Right renal pelvis (tissue), 4 donors: ENCODE measurements around the gene IL24. TPM values are rescaled to one million over a fixed set of nuclear protein-coding genes. Genes with fewer than 3 reads are reported as not detected.
"Not testable (repeated sequence)": the region's sequence is repeated elsewhere in the genome, so short reads cannot be mapped to it uniquely, and the experiment has no call there.

Experiments
- DNase-seq, 4 donors: peaks; one replicate each; pipeline ENCODE4 v3.0.0-alpha.2; 2013; ENCODE audit warnings: low read depth in 4 of 4, low spot score in 3 of 4, missing footprints in 1 of 4
- polyA plus RNA-seq, 4 donors: library from polyadenylated mRNA; unstranded; fragments of 120-200 nt; gene quantifications; one replicate each; pipeline ENCODE4 v1.2.1, GENCODE V29; 2013; ENCODE audit not compliant: insufficient read length in 4 of 4

The IL24 gene
- polyA plus RNA-seq, 4 donors = 0.25 to 0.42 (median 0.38) TPM

DNA sequence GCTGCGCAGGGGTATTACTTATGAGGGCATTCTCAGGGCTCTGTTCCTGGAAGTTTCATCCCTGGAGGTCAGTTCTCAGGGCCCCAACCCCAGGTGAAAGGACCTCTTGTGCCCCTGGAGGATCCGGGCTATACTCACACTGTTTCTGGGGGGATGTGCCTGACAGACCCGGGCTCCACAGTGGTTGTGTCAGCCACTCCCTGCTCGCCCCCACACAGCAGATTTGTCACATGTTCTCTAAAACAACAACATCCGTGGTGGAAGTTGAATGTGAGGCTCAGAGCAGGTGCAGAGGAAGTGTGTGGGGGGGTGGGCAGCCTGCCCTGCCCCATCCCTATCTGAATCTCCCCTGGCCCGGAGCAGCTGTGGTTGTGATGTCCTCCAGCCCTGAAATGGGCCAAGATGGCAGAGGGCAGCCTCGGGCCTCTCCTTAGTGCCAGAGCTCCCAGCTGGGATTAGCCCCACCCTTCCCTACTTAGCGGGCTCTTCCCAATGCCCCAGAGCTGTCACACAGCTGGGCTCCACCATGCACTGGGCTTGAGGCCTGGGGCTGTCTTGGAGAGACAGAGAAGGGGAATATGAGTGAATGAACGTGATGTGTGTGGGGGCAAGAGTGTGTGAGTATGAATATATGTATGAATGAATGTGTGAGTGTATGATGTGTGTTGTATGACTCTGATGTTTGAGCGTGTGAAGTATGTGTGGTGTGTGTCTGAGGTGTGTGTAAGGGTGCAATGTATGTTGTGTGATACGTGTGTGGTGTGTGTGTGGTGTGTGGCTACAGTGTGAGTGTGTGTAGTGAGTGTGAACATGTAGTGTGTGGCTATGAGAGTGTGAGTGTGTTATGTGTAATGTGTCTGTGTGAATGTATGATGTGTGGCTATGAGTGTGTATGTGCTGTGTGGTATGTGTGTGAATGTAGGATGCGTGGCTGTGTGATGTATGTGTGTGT lies 26.0 kb downstream of the IL24 start:
- DNase-seq = no peak

- DNase-seq = not testable (repeated sequence)
These were observed 26.8 kb downstream of the IL24 start for GRCh38 chr1:206923961-206924557.

DNA sequence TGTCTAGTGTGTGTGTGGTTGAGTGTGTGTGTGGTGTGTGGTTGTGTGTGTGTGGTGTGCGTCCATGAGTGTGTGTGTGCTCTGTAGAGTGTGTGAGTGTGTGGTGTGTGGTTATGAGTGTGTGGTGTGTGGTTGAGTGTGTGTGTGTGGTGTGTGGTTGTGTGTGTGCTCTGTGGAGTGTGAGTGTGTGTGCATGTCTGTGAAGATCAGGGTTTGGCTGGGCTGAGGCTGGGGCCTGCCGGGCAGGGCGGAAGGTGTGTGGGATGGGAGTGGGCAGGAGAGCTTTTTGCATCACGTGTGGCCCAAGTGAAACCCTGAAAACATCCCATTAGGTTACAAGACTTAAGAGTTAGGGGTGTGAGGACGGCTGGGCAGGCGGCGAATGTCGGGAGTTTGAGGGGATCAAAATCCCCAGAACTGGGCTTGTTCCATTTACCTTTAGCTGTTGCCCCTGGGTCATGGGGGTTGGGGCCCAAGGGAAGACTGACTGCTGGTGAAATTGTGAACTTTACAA lies 27.4 kb downstream of the IL24 start:
- DNase-seq = no peak

DNA sequence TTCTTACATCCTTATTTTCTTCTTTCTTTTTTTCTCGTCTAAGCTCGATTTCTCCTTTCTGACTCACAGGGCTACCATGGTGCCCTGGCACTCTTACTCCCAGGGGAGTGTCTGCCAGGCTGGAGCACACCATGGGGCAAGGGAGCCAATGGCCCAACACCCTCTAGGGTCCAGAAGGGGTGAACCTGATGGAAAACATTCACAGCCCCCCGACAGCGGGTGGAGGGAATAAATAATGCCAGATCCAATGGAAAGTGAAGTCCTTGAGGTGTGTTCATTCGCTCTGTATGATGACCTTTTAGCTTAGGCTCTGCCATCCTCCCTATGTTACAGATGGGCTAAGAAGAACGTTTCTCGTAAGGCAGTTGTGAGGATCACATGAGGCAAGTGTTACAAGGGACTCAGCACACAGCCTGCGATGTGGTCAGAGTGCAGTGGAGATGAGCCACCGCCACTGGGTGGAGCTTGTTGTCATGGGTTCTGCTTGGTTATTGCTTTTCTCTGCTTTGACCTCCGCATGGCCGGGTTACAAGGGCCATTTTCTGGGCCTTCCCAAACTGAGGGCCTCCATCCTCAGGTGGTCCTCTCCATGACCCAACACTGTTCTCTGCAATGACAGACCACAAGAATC lies 28.0 kb downstream of the IL24 start:
- no peak for DNase-seq

DNA sequence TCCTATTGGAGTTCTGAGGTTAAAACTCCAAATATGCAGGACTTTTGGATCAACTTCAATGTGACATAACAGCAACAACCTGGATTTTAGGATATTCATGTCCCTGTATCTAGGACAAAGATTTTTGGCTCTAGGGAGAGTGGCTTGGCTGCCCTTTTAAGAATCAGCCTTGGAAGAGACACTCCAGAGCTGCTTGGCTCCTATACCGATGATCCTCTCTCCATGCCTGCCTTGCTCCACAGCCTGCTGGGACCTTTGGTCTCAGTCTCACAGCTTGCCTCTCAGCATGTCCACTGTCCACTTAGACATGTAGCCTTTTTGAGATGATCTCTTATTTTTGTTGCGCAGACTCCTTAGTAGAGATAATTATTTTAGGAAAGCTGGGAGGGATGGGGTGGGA lies 29.0 kb downstream of the IL24 start:
- no peak for DNase-seq

DNA sequence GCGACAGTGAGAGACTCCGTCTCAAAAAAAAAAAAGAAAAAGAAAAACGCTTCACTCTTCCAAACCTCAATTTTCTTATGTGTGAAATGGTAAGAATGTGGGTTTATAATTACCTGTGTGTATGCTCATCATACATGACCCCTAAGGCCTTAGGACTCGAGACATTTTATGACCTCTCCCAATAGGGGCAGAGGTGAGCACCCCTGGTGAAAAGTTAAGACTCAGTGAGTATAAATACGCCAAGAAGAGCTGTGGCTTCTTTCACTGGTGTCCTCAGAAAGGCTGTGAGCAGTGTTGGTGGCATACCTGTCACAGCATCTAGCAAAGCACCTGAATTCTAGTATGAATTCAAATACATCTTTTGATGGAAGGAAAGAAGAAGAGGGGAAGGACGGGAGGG lies 32.3 kb downstream of the IL24 start:
- no peak for DNase-seq

GRCh38 chr1:206930210-206930798 lies 33.1 kb downstream of the IL24 start:
- no peak for DNase-seq

GRCh38 chr1:206931709-206932108 lies 34.5 kb downstream of the IL24 start:
- no peak for DNase-seq

DNA sequence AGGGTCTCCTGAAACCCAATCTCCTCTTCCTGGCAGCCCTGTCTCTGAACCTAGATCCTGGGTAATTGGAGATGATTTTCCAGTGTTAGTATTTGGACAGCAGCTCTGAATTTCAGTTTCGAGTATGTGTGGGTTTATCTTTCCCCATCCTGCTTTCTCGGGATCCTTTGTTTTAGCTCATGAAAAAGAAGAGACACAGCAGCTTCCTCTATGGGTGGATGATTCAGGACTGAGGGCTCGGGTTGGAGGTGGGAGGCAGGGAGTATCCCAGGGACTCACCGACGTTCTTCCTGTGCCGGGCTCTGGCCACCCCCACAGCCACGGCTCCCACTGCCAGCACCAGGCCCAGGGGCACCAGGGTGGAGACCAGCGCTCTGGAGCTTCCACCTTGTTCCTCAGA lies 34.9 kb downstream of the IL24 start:
- no peak for DNase-seq

DNA sequence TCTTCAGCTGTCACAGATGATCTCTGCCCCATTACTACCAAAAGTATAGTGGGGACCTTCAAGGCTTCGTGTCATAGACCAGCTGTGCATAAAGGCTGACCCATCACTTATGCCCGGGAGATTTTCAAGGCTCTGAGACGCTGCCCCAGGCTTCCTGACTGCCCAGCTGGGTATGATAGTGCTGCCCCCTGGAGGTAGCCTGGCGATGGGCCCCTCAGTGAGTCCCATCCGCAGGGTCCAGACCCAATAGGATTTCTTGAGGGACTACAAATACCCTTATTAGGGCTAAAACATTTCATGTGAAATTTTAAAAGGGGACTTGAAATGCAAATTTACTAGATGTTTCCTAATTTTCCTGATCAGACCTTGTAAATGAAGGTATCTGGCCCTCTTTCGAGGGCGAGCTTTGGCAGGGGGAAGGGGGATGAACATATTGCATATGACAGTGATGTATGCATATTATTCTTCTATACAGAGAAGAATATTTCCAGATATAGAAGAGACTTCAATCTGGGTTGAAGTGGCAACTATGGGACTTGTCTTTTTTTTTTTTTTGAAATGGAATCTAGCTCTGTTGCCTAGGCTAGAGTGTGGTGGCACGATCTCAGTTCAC lies 36.2 kb downstream of the IL24 start:
- no peak for DNase-seq

DNA sequence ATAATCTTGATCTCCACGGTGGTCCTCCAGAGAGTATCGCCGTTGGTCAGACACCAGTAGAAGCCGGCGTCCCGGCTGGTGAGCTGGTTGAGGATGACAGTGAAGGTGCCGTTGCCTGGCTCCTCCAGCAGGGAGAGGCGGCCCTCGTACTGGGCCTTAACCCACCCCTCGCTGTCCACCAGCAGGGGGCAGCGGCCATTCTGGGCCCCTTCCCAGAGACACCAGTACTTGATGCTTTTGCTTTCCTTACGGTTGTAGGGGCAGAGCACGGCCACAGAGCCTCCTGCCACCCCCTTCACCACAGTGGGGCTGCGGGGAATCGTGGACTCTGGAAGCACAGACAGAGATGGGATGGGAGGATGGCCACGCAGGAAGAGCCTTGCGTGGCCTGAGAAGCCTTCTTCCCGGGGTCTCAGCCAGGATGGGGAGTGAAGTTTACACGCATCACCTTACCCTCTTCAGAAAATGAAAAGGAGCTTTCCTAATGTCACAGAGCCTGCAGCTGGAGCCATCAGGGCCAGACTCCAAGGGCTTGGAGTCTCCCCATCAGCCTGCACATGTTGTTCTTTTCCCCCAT lies 38.3 kb downstream of the IL24 start:
- DNase-seq = no peak

- no peak for DNase-seq
These were observed 40.2 kb downstream of the IL24 start for GRCh38 chr1:206937425-206937824.

DNA sequence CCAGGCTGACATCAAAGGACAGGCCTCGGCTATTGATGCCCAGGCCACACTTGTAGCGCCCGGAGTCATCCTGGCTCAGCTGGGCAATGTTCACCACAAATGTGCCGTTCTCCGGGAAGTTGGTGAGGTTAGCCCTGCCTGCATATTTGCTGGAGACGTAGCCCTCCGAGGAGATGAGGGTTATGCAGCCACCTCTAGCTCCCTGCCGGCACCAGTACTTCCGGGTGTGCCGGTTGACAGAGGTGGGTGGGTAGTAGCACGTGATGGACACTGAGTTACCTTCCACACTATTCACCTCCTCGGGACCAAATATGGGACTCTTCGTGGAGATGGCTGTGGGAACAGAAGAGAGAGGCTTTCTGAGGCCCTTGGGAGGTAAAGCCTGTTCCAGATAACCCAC lies 41.9 kb downstream of the IL24 start:
- no peak for DNase-seq

DNA sequence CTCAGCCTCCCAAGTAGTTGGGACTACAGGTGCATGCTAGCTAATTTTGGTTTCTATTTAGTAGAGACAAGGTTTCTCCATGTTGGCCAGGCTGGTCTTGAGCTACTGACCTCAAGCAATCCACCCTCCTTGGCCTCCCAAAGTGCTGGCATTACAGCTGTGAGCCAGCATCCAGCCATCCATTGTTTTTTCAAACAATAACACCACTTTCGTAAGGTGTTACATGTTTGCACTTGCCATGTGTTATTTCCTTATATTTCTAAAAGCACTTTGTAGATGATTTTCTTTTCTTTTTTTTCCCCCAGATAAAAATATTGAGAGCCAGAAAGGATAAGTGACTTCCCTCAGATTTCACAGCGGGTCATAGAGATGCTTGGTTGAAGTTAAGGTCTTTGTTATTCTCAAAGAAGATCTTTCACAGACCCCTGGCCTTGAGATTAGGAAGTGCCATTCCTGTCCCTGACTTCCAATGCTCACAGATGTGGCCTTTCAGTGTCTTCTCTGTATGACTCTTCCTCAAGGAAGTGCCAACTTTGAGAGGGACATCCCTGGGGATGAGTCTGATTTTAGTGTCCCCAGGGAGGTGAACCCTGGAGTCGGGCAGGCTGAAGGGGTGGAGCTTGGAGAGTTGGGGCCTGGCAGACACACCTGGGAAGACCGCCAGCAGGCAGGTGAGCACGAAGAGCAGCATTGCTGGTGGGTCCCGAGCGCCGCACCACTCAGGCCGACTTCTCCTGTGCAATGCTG lies 42.8 kb downstream of the IL24 start:
- no peak for DNase-seq

GRCh38 chr1:206940588-206940936 lies 43.3 kb downstream of the IL24 start:
- DNase-seq = no peak

DNA sequence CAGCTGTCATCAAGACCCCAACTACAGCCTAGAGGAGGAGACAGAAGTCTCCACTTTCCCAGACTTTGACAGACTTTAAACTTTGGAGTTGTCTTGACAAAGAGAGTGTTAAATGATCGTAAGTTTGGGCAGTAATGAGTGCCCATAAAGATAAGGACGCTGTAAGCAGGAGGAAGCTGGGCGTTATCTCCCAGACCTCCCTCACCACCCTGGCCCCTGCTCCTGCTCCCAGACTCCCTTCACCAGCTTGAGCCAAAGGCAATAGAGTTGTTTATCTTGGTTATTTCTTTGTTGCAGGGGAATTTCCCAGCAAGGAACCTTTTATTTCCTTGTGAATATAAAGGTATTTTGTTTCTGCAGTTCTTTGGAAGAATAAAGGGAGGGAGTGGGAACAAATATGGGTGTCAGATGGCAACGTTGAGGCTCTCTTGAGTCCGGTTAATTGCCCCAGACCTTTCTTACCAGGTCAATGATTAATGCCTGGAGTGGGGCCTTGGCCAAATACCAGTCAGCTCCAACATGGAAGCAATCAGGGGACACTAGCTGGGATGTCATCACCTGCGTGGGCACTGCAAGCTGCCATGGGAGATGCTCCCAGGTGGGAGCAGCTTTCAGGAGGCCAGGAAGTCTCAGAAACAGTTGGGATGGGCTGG lies 44.6 kb downstream of the IL24 start:
- no peak for DNase-seq

GRCh38 chr1:206944703-206945102 lies 47.5 kb downstream of the IL24 start:
- no peak for DNase-seq

DNA sequence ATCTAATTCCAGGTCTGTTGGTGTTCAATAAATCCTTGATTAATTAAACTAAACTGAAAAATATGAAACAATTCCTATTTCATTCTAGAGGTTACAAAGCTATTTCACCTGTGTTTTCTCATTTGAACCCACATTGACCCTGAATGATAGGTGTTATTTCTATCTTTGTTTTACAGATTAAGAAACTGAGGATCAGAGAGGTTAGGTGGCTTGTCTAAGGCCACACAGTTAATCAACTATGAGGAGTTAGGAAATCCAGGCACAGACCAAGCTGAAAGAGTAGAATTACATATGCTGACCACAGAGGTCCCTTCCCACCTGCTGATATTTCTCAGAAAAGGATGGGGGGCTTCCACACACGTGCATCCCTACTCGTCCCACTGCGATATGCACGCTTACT lies 48.5 kb downstream of the IL24 start:
- no peak for DNase-seq

GRCh38 chr1:206946261-206946660 lies 49.0 kb downstream of the IL24 start, which contains the start of gene PIGR:
Gene PIGR, minus strand, starts transcription at chr1:206946466. Its CDS starts 5,935 bp downstream, at chr1:206940531.
- DNase-seq = no peak
